Measurements from ENCODE around the gene ANKRD30B.
"Not testable (repeated sequence)": the region's sequence is repeated elsewhere in the genome, so short reads cannot be mapped to it uniquely, and the experiment has no call there.

Gene ANKRD30B

DNA sequence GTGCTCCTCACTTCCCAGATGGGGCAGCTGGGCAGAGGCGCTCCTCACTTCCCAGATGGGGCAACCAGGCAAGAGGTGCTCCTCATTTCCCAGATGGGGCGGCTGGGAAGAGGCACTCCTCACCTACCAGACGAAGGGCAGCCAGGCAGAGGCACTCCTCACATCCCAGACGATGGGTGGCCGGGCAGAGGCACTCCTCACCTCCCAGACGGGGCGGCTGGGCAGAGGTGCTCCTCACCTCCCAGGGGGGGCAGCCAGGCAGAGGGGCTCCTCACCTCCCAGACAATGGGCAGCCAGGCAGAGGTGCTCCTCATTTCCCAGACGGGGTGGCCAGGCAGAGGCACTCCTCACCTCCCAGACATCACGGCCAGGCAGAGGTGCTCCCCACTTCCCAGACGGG, 110.5 kb downstream of the ANKRD30B start:
- not testable (repeated sequence) for DNase-seq

DNA sequence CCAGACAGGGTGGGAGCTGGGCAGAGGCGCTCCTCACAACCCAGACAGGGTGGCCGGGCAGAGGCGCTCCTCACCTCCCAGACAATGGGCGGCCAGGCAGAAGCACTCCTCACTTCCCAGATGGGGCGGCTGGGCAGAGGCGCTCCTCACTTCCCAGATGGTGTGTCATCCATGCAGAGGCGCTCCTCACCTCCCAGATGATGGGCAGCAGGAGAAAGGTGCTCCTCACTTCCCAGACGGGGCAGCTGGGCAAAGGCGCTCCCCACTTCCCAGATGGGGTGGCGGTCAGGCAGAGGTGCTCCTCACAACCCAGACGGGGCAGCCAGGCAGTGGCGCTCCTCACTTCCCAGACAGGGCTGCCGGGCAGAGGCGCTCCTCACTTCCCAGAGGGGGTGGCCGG, 112.0 kb downstream of the ANKRD30B start:
- DNase-seq = not testable (repeated sequence)

DNA sequence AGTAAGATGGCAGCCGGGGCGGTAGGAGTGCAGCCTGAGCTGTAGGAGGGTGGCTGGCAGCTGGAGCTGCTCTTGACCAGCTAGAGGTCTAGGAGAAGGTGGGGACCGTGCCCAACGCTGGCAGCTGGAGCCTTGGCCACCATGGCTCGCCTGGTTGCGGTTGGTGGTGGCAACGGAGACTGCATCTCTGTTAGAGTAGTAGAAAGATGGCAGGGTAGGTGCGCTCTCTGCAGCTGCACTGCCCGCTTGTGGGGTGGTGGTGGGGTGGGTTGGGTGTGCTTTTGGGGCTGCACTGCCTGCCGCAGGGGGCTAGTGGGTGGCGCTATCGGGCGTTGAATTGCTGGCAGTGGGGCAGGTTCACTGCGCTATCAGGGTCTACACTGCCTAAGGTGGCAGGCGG, 118.5 kb downstream of the ANKRD30B start:
- DNase-seq = not testable (repeated sequence)

DNA sequence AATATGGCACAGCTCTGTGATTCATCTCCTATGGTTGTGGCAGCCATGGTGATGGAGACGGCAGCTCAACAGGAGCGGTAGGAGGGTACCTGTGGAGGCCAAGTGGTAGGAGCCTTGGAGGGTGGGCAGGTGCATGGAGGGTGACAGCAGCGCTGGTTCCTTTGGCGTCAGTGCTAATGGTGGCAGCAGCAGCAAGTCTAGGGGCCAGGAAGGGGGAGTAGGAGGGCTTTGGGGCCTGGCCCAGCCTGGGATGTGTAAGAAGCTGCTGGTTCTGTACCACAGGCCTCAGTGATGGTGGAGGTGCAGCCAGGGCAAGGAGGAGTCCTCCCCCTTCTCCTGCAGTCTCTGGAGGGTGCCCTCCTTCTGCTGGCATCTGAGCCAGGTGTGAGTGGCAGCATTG, 120.0 kb downstream of the ANKRD30B start:
- not testable (repeated sequence) for DNase-seq

DNA sequence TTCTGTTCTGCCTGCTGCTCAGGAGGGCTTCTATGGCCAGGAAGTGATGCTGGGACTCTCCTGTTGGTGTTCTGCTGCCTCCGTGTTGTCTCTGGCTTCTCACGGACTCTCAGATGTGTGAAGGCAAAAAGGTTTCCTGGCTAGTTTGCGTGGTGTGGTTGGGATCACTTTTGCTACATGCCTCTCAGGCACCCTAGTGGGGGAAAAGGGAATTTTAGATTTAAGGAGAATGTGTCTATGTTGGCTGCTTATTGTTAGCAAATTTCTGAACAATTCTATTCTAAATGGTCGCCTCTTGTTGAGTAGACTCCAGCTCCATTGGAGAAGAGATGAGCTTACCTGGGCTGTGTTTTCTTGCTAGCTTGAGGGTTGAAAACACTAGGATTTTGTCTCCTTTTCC, 120.9 kb downstream of the ANKRD30B start:
- DNase-seq = not testable (repeated sequence)

DNA sequence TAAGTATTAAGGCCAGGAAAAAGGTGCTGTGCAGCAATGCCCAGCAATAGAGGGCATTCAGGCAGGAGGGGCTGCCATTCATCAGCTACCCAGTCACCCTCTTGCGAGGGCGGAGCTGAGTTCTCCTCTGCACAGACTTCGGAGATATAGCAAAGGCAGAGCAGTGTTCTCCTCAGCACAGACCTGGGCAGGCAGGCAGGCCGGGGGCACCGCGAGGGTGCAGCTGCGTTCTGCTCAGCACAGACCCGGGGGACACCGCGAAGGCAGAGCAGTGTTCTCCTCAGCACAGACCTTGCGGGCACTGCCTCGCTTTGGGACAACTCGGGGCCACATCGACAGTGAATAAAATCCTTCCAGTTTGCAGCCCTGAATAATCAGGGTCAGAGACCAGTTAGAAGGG, 130.9 kb downstream of the ANKRD30B start:
- DNase-seq = not testable (repeated sequence)

DNA sequence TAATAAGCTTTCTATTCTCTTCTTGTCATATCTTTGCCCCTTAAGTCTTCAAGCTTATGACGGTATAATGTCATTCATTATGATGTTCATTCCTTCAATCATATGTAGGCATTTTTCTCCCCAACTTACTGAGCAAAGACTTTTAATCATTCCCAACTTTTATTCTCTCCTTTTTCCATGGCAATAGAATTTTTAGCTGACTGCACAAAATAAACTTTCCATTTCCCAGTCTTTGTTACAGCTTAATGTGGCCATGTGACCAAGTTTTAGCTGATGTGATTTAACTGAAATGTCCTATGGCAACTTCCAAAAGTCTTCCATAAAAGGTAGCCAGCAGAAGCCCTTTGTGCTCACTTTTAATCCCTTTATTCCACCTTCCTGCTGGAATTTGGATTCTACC, 152.5 kb downstream of the ANKRD30B start:
- DNase-seq = no peak

Measured in stimulated activated CD4-positive, alpha-beta T cell treated with anti-CD3 and anti-CD28 coated beads, Interleukin-2, amount 100 ng/mL, for 48 hours (primary cell).